Fibroblast of lung (primary cell): ENCODE measurements around the gene NAA10. TPM values are rescaled to one million over a fixed set of nuclear protein-coding genes. Genes with fewer than 3 reads are reported as not detected.
A peak's percentile ranks its signal among the peaks of the same experiment; 100 is the strongest.

ENCODE experiments used
- DNase-seq, 2 donors: peaks; one replicate each; pipeline versions ENCODE4 v3.0.0 to v3.0.0-alpha.2; 2010; ENCODE audit warnings: low read depth in 2 of 2
- H2AFZ ChIP-seq: 2 replicates; pipeline ENCODE4 v1.5.1; 2012; ENCODE audit warnings: low read length, control low read depth, inconsistent platforms
- H3K27ac ChIP-seq: 2 replicates; pipeline ENCODE4 v1.5.1; 2011; ENCODE audit warnings: low read length, control low read depth; ENCODE audit not compliant: insufficient read depth
- H3K27me3 ChIP-seq: 2 replicates; pipeline ENCODE4 v1.5.1; 2011; ENCODE audit warnings: mild to moderate bottlenecking, low read length; ENCODE audit not compliant: control insufficient read depth, insufficient read depth
- H3K36me3 ChIP-seq: 2 replicates; pipeline ENCODE4 v1.5.1; 2011; ENCODE audit warnings: low read length; ENCODE audit not compliant: control insufficient read depth, insufficient read depth
- H3K4me1 ChIP-seq: 2 replicates; pipeline ENCODE4 v1.5.1; 2011; ENCODE audit warnings: low read length; ENCODE audit not compliant: control insufficient read depth, insufficient read depth; ENCODE audit errors: extremely low read depth
- H3K4me2 ChIP-seq: 2 replicates; pipeline ENCODE4 v1.5.1; 2011; ENCODE audit warnings: low read length, control low read depth; ENCODE audit not compliant: insufficient read depth; ENCODE audit errors: extremely low read depth
- H3K4me3 ChIP-seq, 4 experiments: fragments of 200-600 bp in 1 of 4; sonication (generic) in 1 of 4; replicated peaks in 1 of 4; 2 replicates each; pipeline ENCODE4 v1.5.1; 2011 to 2016; ENCODE audit warnings: low read length in 4 of 4, low read depth in 3 of 4, mild to moderate bottlenecking in 3 of 4, control low read depth in 2 of 4, inconsistent platforms in 1 of 4, mixed read lengths in 1 of 4; ENCODE audit not compliant: insufficient read depth in 1 of 4; ENCODE audit errors: control extremely low read depth in 1 of 4
- H3K79me2 ChIP-seq: 2 replicates; pipeline ENCODE4 v1.5.1; 2012; ENCODE audit warnings: mild to moderate bottlenecking, low read length, inconsistent platforms; ENCODE audit not compliant: control insufficient read depth, insufficient read depth
- H3K9ac ChIP-seq: 2 replicates; pipeline ENCODE4 v1.5.1; 2011; ENCODE audit warnings: mild to moderate bottlenecking, low read length, control low read depth; ENCODE audit not compliant: insufficient read depth
- H3K9me3 ChIP-seq: 2 replicates; pipeline ENCODE4 v1.5.1; 2012; ENCODE audit warnings: low read depth, low read length; ENCODE audit not compliant: control insufficient read depth, insufficient read depth
- H4K20me1 ChIP-seq: 2 replicates; pipeline ENCODE4 v1.5.1; 2011; ENCODE audit warnings: low read length; ENCODE audit not compliant: control insufficient read depth, insufficient read depth; ENCODE audit errors: extremely low read depth
- EZH2 ChIP-seq: IDR thresholded peaks from 2 replicates; pipeline ENCODE4 v1.5.1; 2012; ENCODE audit warnings: low read length, control low read depth, mild to moderate bottlenecking; ENCODE audit errors: missing control alignments
- polyA plus RNA-seq, 2 donors: library from polyadenylated mRNA; depleted of rRNA in 1 of 2; stranded (reverse) in 1 of 2; unstranded in 1 of 2; fragments of >200 nt; gene quantifications; 2 replicates each; pipeline ENCODE4 v1.2.1, GENCODE V29; 2011 to 2012; ENCODE audit warnings: missing spikeins in 1 of 2
- total RNA-seq: library from RNA; depleted of rRNA; stranded (reverse); fragments of >200 nt; gene quantifications from 2 replicates; pipeline ENCODE4 v1.2.1, GENCODE V29; 2014
- TF ChIP-seq, protein P1 (sequence below), 2 donors: IDR thresholded peaks in 1 of 2; conservative IDR thresholded peaks in 1 of 2; 1 replicate in 1 of 2; 2 replicates in 1 of 2; pipeline ENCODE4 v1.5.1; 2011 to 2012; ENCODE audit warnings: low read length in 2 of 2, control low read depth in 1 of 2, inconsistent platforms in 1 of 2, low read depth in 1 of 2, mild to moderate bottlenecking in 1 of 2

NAA10 gene
- total and polyA plus RNA-seq, 2 donors (not counting 1 experiment from before 2014, with no cell fraction given) = 37.0 to 66.2 TPM

DNA sequence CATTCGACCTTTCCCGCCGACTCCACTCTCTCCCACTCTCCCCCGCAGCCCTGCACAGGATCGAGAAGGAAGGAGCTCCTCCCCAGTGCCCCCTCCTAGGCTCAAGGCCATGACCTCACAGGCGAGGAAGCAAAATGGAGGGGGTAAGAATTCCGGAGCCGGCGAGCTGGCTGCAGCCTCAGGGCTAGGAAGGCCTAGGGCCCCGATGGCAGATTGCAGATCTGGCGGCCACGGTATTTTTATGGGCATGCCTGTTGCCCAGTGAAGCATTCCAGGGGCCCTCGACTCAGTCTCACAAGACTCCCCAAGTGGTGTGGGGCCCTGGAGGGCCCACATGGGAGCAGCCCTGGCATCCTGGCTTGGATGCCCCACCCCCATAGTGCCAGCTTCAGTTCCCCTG is 47.9 kb downstream of the NAA10 start:
- no peak for DNase-seq
- H2AFZ ChIP-seq = no peak overlapping the region
- H3K9ac ChIP-seq = no peak overlapping the region
- H3K4me3 ChIP-seq = no peak overlapping the region
- H3K27me3 ChIP-seq = peaks cover 27% of the 10 kb centered on the region
- no peak overlapping the region for H3K27ac ChIP-seq
- H3K4me1 ChIP-seq = no peaks in the 10 kb centered on the region
- TF ChIP-seq, protein P1, sequence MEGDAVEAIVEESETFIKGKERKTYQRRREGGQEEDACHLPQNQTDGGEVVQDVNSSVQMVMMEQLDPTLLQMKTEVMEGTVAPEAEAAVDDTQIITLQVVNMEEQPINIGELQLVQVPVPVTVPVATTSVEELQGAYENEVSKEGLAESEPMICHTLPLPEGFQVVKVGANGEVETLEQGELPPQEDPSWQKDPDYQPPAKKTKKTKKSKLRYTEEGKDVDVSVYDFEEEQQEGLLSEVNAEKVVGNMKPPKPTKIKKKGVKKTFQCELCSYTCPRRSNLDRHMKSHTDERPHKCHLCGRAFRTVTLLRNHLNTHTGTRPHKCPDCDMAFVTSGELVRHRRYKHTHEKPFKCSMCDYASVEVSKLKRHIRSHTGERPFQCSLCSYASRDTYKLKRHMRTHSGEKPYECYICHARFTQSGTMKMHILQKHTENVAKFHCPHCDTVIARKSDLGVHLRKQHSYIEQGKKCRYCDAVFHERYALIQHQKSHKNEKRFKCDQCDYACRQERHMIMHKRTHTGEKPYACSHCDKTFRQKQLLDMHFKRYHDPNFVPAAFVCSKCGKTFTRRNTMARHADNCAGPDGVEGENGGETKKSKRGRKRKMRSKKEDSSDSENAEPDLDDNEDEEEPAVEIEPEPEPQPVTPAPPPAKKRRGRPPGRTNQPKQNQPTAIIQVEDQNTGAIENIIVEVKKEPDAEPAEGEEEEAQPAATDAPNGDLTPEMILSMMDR (conservative IDR thresholded peaks at IDR 0.05 in 1 of 2, IDR thresholded peaks at IDR 0.05 in 1 of 2; ENCODE audit: low read depth in 1 of 2, low read length in 2 of 2) = no peak
- TF ChIP-seq EZH2 = no peak
- no peaks in the 10 kb centered on the region for H3K79me2 ChIP-seq
- H3K4me2 ChIP-seq = no peak overlapping the region
- H3K9me3 ChIP-seq = no peaks in the 10 kb centered on the region
- H3K36me3 ChIP-seq = no peaks in the 10 kb centered on the region
- H4K20me1 ChIP-seq = no peaks in the 10 kb centered on the region

DNA sequence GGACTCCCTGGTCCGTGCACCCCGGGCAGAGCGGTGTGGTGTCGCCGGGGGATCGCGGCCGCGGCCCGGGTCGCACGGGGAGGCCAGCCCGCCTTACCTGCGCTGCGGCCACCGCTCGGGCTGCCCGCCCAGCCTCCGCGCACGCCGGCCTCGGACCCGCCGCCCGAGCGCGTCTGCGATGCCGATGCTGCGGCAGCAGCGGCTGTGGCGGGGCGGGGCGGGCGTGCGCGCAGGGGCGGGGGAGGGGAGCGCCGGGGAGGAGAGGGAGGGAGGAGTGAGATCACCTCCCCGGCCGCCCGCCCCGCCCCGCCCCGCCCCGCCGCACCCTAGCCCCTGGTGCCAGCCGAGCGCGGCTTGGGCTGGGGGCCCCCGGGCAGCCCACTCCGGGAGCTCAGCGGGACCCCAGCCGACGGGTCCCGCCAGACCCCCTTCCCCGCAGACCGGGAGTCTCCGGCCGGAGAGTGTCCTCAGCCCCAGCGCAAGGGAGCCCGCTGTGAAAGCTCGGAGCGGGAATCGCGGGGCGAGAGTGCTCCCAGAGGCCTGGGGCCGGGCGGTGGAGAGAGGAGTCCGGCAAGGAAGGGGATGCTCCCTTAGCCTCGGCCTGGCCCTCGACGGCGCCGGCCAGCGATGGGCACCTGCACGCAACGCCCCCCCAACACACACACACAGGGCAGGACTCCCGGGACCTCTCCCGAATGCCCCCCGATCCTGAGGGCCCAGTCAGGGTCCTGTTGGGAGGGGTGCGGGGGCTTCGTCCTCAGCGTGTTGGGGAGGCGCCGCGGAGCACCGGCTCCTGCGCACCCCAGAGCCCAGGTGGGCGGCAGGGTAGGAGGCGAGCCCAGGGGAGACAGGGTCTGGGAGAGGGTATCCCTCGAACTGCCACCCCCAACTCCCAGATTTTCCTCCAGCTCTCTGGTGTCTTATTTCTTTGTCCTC is 48.6 kb downstream of the NAA10 start, which contains the start of gene L1CAM:
Gene L1CAM, minus strand, starts transcription at position 206 of the 936 bp plus-strand sequence. CDS start 10,337 bp downstream, outside the sequence.
- no peak for DNase-seq
- peaks cover 29% of the 10 kb centered on the region for H3K27me3 ChIP-seq
- peak within 1 kb of the TSS; percentile 1 for H3K4me2 ChIP-seq
- no peak within 1 kb of the TSS for H2AFZ ChIP-seq
- H4K20me1 ChIP-seq = no peaks in the 10 kb centered on the region
- H3K79me2 ChIP-seq = no peaks in the 10 kb centered on the region
- no peaks in the 10 kb centered on the region for H3K36me3 ChIP-seq
- H3K4me1 ChIP-seq = no peaks in the 10 kb centered on the region
- TF ChIP-seq, protein P1 (conservative IDR thresholded peaks at IDR 0.05 in 1 of 2, IDR thresholded peaks at IDR 0.05 in 1 of 2; ENCODE audit: low read depth in 1 of 2, low read length in 2 of 2) = no peak
- peak; percentile 62 for TF ChIP-seq EZH2
- peak within 1 kb of the TSS in 1 of 4 experiments; percentile 14 for H3K4me3 ChIP-seq
- H3K27ac ChIP-seq = no peak within 1 kb of the TSS
- H3K9ac ChIP-seq = no peak within 1 kb of the TSS
- H3K9me3 ChIP-seq = no peaks in the 10 kb centered on the region

DNA sequence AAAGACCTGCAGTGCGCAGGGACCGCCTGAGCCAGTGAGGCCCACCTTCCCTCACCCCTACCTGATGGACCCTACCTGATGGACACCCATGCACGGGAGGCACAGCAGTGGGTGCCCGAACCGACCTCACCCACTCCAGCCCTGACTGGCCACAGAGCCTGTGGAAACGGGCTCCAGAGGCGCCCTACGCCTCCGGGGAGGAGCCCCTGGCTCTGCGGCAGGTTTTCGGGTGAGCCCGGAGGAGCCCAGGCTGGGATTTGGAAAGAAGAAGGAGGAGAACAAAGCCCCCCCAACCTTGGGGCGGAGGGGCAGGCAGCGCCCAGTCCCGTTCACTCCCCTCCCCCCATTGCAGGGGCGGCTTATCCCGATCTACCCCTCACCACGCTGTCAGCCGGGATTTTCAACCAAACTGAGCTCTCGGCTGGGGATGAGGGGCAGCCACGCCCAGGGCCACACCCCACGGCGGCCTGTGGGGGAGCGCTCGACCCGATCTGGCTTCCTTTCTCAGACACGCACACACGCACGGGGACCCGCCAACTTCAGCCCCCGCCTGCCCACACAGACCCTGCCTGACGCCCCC is 49.5 kb downstream of the NAA10 start:
- H3K27me3 ChIP-seq = peaks cover 31% of the 10 kb centered on the region
- H3K9ac ChIP-seq = no peak overlapping the region
- no peaks in the 10 kb centered on the region for H3K79me2 ChIP-seq
- H3K9me3 ChIP-seq = no peaks in the 10 kb centered on the region
- H3K4me2 ChIP-seq = no peak overlapping the region
- peak; percentile 73 for TF ChIP-seq EZH2
- TF ChIP-seq, protein P1 (conservative IDR thresholded peaks at IDR 0.05 in 1 of 2, IDR thresholded peaks at IDR 0.05 in 1 of 2; ENCODE audit: low read depth in 1 of 2, low read length in 2 of 2) = no peak
- no peaks in the 10 kb centered on the region for H3K4me1 ChIP-seq
- H4K20me1 ChIP-seq = no peaks in the 10 kb centered on the region
- no peak overlapping the region for H2AFZ ChIP-seq
- DNase-seq = no peak
- no peak overlapping the region for H3K4me3 ChIP-seq
- H3K36me3 ChIP-seq = no peaks in the 10 kb centered on the region
- H3K27ac ChIP-seq = no peak overlapping the region
